Kidney (tissue), 14 donors: ENCODE measurements around the gene CPSF4. TPM values are rescaled to one million over a fixed set of nuclear protein-coding genes. Genes with fewer than 3 reads are reported as not detected.
A peak's percentile ranks its signal among the peaks of the same experiment; 100 is the strongest.

Source experiments
- DNase-seq, 5 donors: peaks; one replicate each; pipeline ENCODE4 v3.0.0-alpha.2; 2013 to 2020
- FAIRE-seq: peaks from 2 replicates; lab custom pipeline; 2012; peaks lifted over from hg19 to GRCh38; lab: Jason Lieb, UNC
- H3K27ac ChIP-seq, 2 donors: one replicate each; pipeline ENCODE4 v1.7.0; 2013; ENCODE audit warnings: low read depth in 2 of 2, low read length in 2 of 2, inconsistent platforms in 1 of 2
- H3K27me3 ChIP-seq: one replicate; pipeline ENCODE4 v1.7.1; 2013; ENCODE audit warnings: low read length, inconsistent platforms; ENCODE audit not compliant: control insufficient read depth, insufficient read depth
- H3K36me3 ChIP-seq, 3 donors: one replicate each; pipeline versions ENCODE4 v1.7.0 to v1.7.1; 2013; ENCODE audit warnings: low read length in 3 of 3, control low read depth in 1 of 3, inconsistent platforms in 1 of 3; ENCODE audit not compliant: insufficient read depth in 3 of 3, control insufficient read depth in 2 of 3
- H3K4me1 ChIP-seq, 3 donors: one replicate each; pipeline versions ENCODE4 v1.7.0 to v1.7.1; 2013; ENCODE audit warnings: low read length in 3 of 3, inconsistent platforms in 1 of 3, low read depth in 1 of 3; ENCODE audit not compliant: control insufficient read depth in 2 of 3, insufficient read depth in 2 of 3
- H3K4me3 ChIP-seq, 3 donors: one replicate each; pipeline versions ENCODE4 v1.7.0 to v1.8.1; 2013; ENCODE audit warnings: low read length in 3 of 3, control low read depth in 1 of 3, inconsistent platforms in 1 of 3
- H3K9ac ChIP-seq, 3 donors: one replicate each; pipeline versions ENCODE4 v1.7.0 to v1.7.1; 2013; ENCODE audit warnings: low read length in 3 of 3, control low read depth in 1 of 3, inconsistent platforms in 1 of 3
- H3K9me3 ChIP-seq, 3 donors: one replicate each; pipeline versions ENCODE4 v1.7.0 to v1.7.1; 2013; ENCODE audit warnings: low read length in 3 of 3, control low read depth in 1 of 3, inconsistent platforms in 1 of 3; ENCODE audit not compliant: control insufficient read depth in 2 of 3, insufficient read depth in 1 of 3
- CTCF ChIP-seq: IDR thresholded peaks from 3 replicates; pipeline ENCODE4 v1.5.1; 2012; ENCODE audit warnings: mild to moderate bottlenecking, moderate library complexity, borderline replicate concordance; ENCODE audit not compliant: insufficient read depth; ENCODE audit errors: extremely low read depth
- intact Hi-C: fragments of 100-400 bp; cut with DNase I; formaldehyde crosslinking; loops from one replicate; pipeline ENCODE4 v1.11.1; 2022
- polyA plus RNA-seq: library from polyadenylated mRNA; stranded (reverse); fragments of 350-450 nt; fragmentation: Illumina TruSeq; extraction: RNeasy Lipid Tissue Mini Kit (QIAGEN cat#74804); gene quantifications from one replicate; pipeline ENCODE4 v1.2.3, GENCODE V29; 2014; ENCODE audit warnings: low read depth, low replicate concordance; ENCODE audit not compliant: insufficient read depth
- total RNA-seq: library from RNA; stranded (reverse); fragmentation: NEBNext Ultra II Directional; extraction: Animal tissue kit (Norgen Biotek cat#: 25700); gene quantifications from one replicate; pipeline ENCODE4 v1.2.1, GENCODE V29; 2021
- donor health status: control.
- donor health status: control.
- donor health status: control.
- donor health status: control.
- donor health status: control.
- donor health status: DM: yes; HTN: yes; CAD: no.
- donor health status: Normal renal cell carcinoma (clear cell type).

The CPSF4 gene
- total and polyA plus RNA-seq, 2 donors from 2014 or later: 24.2 to 28.9 TPM

GRCh38 chr7:99404977-99405320 lies 33.8 kb upstream of the CPSF4 start:
- no peak for DNase-seq
- Histone ChIP-seq H3K4me3 (no peak overlapping the region), H3K4me1 (peaks cover 0 to 24% (median 8%) of the 10 kb centered on the region in 3 donors), H3K27ac (no peak overlapping the region), H3K9ac (no peak overlapping the region), H3K9me3 (no peaks in the 10 kb centered on the region), H3K36me3 (peaks cover 5 to 27% (median 22%) of the 10 kb centered on the region in 3 donors), H3K27me3 (no peaks in the 10 kb centered on the region)
- no peak for TF ChIP-seq CTCF
- no peak for FAIRE-seq
- intact Hi-C loops: no loop called here

GRCh38 chr7:99406557-99406956 lies 32.2 kb upstream of the CPSF4 start:
- DNase-seq: no peak
- Histone ChIP-seq H3K27ac (no peak overlapping the region), H3K4me3 (no peak overlapping the region), H3K9ac (no peak overlapping the region), H3K4me1 (peaks cover 0 to 28% (median 8%) of the 10 kb centered on the region in 3 donors), H3K27me3 (no peaks in the 10 kb centered on the region), H3K36me3 (peaks cover 11 to 23% (median 21%) of the 10 kb centered on the region in 3 donors), H3K9me3 (no peaks in the 10 kb centered on the region)
- no peak for FAIRE-seq
- intact Hi-C loops: no loop called here
- no peak for TF ChIP-seq CTCF

- TF ChIP-seq CTCF: no peak
- intact Hi-C loops: no loop called here
- H3K36me3 ChIP-seq: peaks cover 14 to 28% (median 21%) of the 10 kb centered on the region in 3 donors
- peak overlapping the region; percentile 76 to 99 (median 92) for H3K9ac ChIP-seq
- H3K27me3 ChIP-seq: no peaks in the 10 kb centered on the region
- peak overlapping the region; percentile 88 to 99 (median 96) for H3K4me3 ChIP-seq
- DNase-seq (peak in 4 of 5 donors; percentile 33 to 82 (median 54)), FAIRE-seq (no peak)
- H3K27ac ChIP-seq: peak overlapping the region; percentile 100
- no peaks in the 10 kb centered on the region for H3K9me3 ChIP-seq
- peaks cover 0 to 28% (median 8%) of the 10 kb centered on the region in 3 donors for H3K4me1 ChIP-seq
Observed at GRCh38 chr7:99407872-99408378, 30.8 kb upstream of the CPSF4 start.
